IMR-90 (cell line): ENCODE results near the gene VOPP1. TPM values are rescaled to one million over a fixed set of nuclear protein-coding genes. Genes with fewer than 3 reads are reported as not detected.

Experiments used
- ATAC-seq: fragments of 200-7000 bp; cut with Tn5 transposase; 2 replicates; pipeline ENCODE4 v1.9.1; 2020; ENCODE audit warnings: low read depth, mild to moderate bottlenecking, moderate library complexity
- BruUV-seq: library from RNA; stranded (reverse); fragments of 400-500 nt; replicated peaks from 2 replicates; lab custom pipeline; 2021; lab: Mats Ljungman, UMichigan
- CTCF ChIA-PET: fragments of 300-600 bp; formaldehyde crosslinking; extraction: SDS; loops from one replicate; lab custom pipeline; 2021; ENCODE audit warnings: antibody characterized with exemption; lab: Yijun Ruan, JAX
- POLR2A ChIA-PET: fragments of 300-600 bp; sonication (Branson Sonifier 250); formaldehyde crosslinking; loops from one replicate; lab custom pipeline; 2022; ENCODE audit warnings: antibody characterized with exemption; ENCODE audit not compliant: unreplicated experiment; lab: Charles Lee
- DNase-seq: peaks from one replicate; pipeline ENCODE4 v3.0.0; 2013
- H2AFZ ChIP-seq: replicated peaks from 2 replicates; pipeline ENCODE3; 2013; ENCODE audit warnings: low read length, mild to moderate bottlenecking; ENCODE audit not compliant: poor library complexity
- H2AK5ac ChIP-seq: 2 replicates; pipeline ENCODE4 v1.6.1; 2013; ENCODE audit warnings: low read depth, low read length, inconsistent platforms
- H2AK9ac ChIP-seq: replicated peaks from 2 replicates; pipeline ENCODE3; 2013; ENCODE audit warnings: mild to moderate bottlenecking, low read depth, low read length, moderate library complexity; ENCODE audit not compliant: poor library complexity
- H2BK120ac ChIP-seq: 2 replicates; pipeline ENCODE4 v1.6.1; 2013; ENCODE audit warnings: low read depth, low read length, inconsistent platforms
- H2BK15ac ChIP-seq: 3 replicates; pipeline ENCODE4 v1.6.1; 2013; ENCODE audit warnings: low read depth, low read length, inconsistent platforms
- H2BK20ac ChIP-seq: 2 replicates; pipeline ENCODE4 v1.6.1; 2013; ENCODE audit warnings: low read depth, mild to moderate bottlenecking, inconsistent platforms, low read length, moderate library complexity
- H2BK5ac ChIP-seq: 2 replicates; pipeline ENCODE4 v1.6.1; 2013; ENCODE audit warnings: mild to moderate bottlenecking, low read depth, low read length, inconsistent platforms; ENCODE audit not compliant: poor library complexity, severe bottlenecking
- H3K14ac ChIP-seq: replicated peaks from 2 replicates; pipeline ENCODE4 v1.6.1; 2013; ENCODE audit warnings: low read depth, low read length, inconsistent platforms
- H3K18ac ChIP-seq: 2 replicates; pipeline ENCODE4 v1.6.1; 2013; ENCODE audit warnings: low read depth, low read length, control low read depth
- H3K23ac ChIP-seq: 2 replicates; pipeline ENCODE4 v1.6.1; 2013; ENCODE audit warnings: low read depth, low read length, inconsistent platforms
- H3K27ac ChIP-seq: 2 replicates; pipeline ENCODE4 v1.5.1; 2013; ENCODE audit warnings: mild to moderate bottlenecking, control low read depth, low read length; ENCODE audit not compliant: insufficient read depth
- H3K27me3 ChIP-seq: 2 replicates; pipeline ENCODE4 v1.6.1; 2013; ENCODE audit warnings: low read length; ENCODE audit not compliant: control insufficient read depth, insufficient read depth
- H3K36me3 ChIP-seq: 2 replicates; pipeline ENCODE4 v1.6.1; 2013; ENCODE audit warnings: low read length, mixed read lengths; ENCODE audit not compliant: control insufficient read depth, insufficient read depth
- H3K4ac ChIP-seq: 2 replicates; pipeline ENCODE4 v1.6.1; 2013; ENCODE audit warnings: low read depth, low read length, inconsistent platforms
- H3K4me1 ChIP-seq: 2 replicates; pipeline ENCODE4 v1.6.1; 2013; ENCODE audit warnings: low read length, mixed read lengths; ENCODE audit not compliant: control insufficient read depth, insufficient read depth
- H3K4me2 ChIP-seq: 2 replicates; pipeline ENCODE4 v1.6.1; 2013; ENCODE audit warnings: low read depth, mild to moderate bottlenecking, control low read depth, low read length, moderate library complexity
- H3K4me3 ChIP-seq: 2 replicates; pipeline ENCODE4 v1.5.1; 2013; ENCODE audit warnings: low read depth, mild to moderate bottlenecking, control low read depth, low read length, moderate library complexity; ENCODE audit not compliant: insufficient read depth
- H3K56ac ChIP-seq: 2 replicates; pipeline ENCODE4 v1.6.1; 2013; ENCODE audit warnings: low read length, inconsistent platforms; ENCODE audit not compliant: insufficient read depth; ENCODE audit errors: extremely low read depth
- H3K79me1 ChIP-seq, 2 experiments: 2 replicates each; pipeline ENCODE4 v1.6.1; 2013; ENCODE audit warnings: low read length in 2 of 2, inconsistent platforms in 1 of 2, low read depth in 1 of 2
- H3K9ac ChIP-seq: 2 replicates; pipeline ENCODE4 v1.6.1; 2013; ENCODE audit warnings: low read depth, low read length, control low read depth
- H3K9me1 ChIP-seq: 2 replicates; pipeline ENCODE4 v1.6.1; 2013; ENCODE audit warnings: low read length, inconsistent platforms; ENCODE audit not compliant: insufficient read depth
- H3K9me3 ChIP-seq: 2 replicates; pipeline ENCODE4 v1.6.1; 2013; ENCODE audit warnings: low read length; ENCODE audit not compliant: control insufficient read depth, insufficient read depth
- H4K20me1 ChIP-seq: 2 replicates; pipeline ENCODE4 v1.6.1; 2013; ENCODE audit warnings: low read length, inconsistent platforms; ENCODE audit not compliant: insufficient read depth
- H4K5ac ChIP-seq: 2 replicates; pipeline ENCODE4 v1.6.1; 2013; ENCODE audit warnings: mild to moderate bottlenecking, low read depth, low read length, control low read depth
- H4K8ac ChIP-seq, 2 experiments: 2 replicates each; pipeline ENCODE4 v1.6.1; 2013; ENCODE audit warnings: low read depth in 2 of 2, low read length in 2 of 2, control low read depth in 1 of 2, inconsistent platforms in 1 of 2
- H4K91ac ChIP-seq: 2 replicates; pipeline ENCODE4 v1.6.1; 2013; ENCODE audit warnings: low read depth, low read length, inconsistent platforms; ENCODE audit not compliant: insufficient read depth
- BHLHE40 ChIP-seq: fragments of 150-350 bp; IDR thresholded peaks from 2 replicates; pipeline ENCODE4 v1.6.1; 2016; ENCODE audit warnings: mild to moderate bottlenecking, low read depth, low read length
- CHD1 ChIP-seq: IDR thresholded peaks from 2 replicates; pipeline ENCODE4 v1.6.1; 2012; ENCODE audit warnings: low read depth, low read length, improper control_type of control experiment
- MAZ ChIP-seq: IDR thresholded peaks from 2 replicates; pipeline ENCODE4 v1.6.1; 2012; ENCODE audit warnings: low read depth, mild to moderate bottlenecking, low read length, improper control_type of control experiment, moderate library complexity, borderline replicate concordance
- RAD21 ChIP-seq: IDR thresholded peaks from 2 replicates; pipeline ENCODE4 v1.6.1; 2012; ENCODE audit warnings: low read length, improper control_type of control experiment
- RCOR1 ChIP-seq: IDR thresholded peaks from 2 replicates; pipeline ENCODE4 v1.6.1; 2012; ENCODE audit warnings: mild to moderate bottlenecking, low read length, improper control_type of control experiment; ENCODE audit not compliant: insufficient replicate concordance
- RFX5 ChIP-seq: IDR thresholded peaks from 2 replicates; pipeline ENCODE4 v1.8.0; 2012; ENCODE audit warnings: low read depth, mild to moderate bottlenecking, low read length, moderate library complexity
- SMC3 ChIP-seq: fragments of 150-350 bp; IDR thresholded peaks from 2 replicates; pipeline ENCODE4 v1.6.1; 2016; ENCODE audit warnings: low read depth, mild to moderate bottlenecking, antibody characterized with exemption, low read length, moderate library complexity
- WGBS, 2 experiments: methylation state at CpG; one replicate each; pipeline versions ENCODE4 v1.1.5 to v1.1.7; 2013; ENCODE audit warnings: missing lambda C conversion rate in 2 of 2; ENCODE audit not compliant: insufficient read length in 1 of 2; ENCODE audit errors: extremely low coverage in 2 of 2; 5-methylcytosine and 5-hydroxymethylcytosine counted together
- dilution Hi-C: fragments of 300-500 bp; cut with HindIII; formaldehyde crosslinking; loops from one replicate; pipeline ENCODE4 v1.14.3; 2018; ENCODE audit warnings: low sequenced_read_pairs; ENCODE audit not compliant: unreplicated experiment
- in situ Hi-C: fragments of 300-500 bp; cut with MboI; formaldehyde crosslinking; loops from 3 replicates; pipeline ENCODE4 v1.14.3; 2019; ENCODE audit warnings: low sequenced_read_pairs, inconsistent platforms, mixed read lengths
- intact Hi-C: fragments of 100-400 bp; cut with micrococcal nuclease; formaldehyde crosslinking; loops from 2 replicates; pipeline ENCODE4 v1.10.0; 2022
- polyA plus RNA-seq, 3 experiments: library from polyadenylated mRNA; depleted of rRNA; stranded (reverse); fragments of >200 nt; gene quantifications; 2 replicates each; pipeline ENCODE4 v1.2.3, GENCODE V29; 2012; ENCODE audit warnings: low replicate concordance in 1 of 3
- total RNA-seq: library from RNA; depleted of rRNA; stranded (reverse); fragments of >200 nt; gene quantifications from 2 replicates; pipeline ENCODE4 v1.2.3, GENCODE V29; 2012

The VOPP1 gene
- total and polyA plus RNA-seq, 2 of the 4 experiments (the other 2 are of a cell fraction): 60.2 to 94.5 TPM

GRCh38 chr7:55475855-55476803, 96.2 kb downstream of the VOPP1 start:
- BruUV-seq: no TSS peak
- in situ Hi-C loops: no loop called here

More at GRCh38 chr7:55475855-55476803, 96.2 kb downstream of the VOPP1 start:
- peak overlapping the region; percentile 60 for H2AFZ ChIP-seq
- peak overlapping the region; percentile 93 for H2BK15ac ChIP-seq
- H2BK5ac ChIP-seq: peak overlapping the region; percentile 71
- ChIA-PET CTCF (no interaction called here), POLR2A (no interaction called here)
- peak overlapping the region; percentile 98 for H3K4ac ChIP-seq
- ATAC-seq (peak; percentile 48), DNase-seq (peak; percentile 88)
- H3K79me1 ChIP-seq: peaks cover 26 to 54% of the 10 kb centered on the region in 2 experiments
- H2AK9ac ChIP-seq: peak overlapping the region; percentile 77
- no peaks in the 10 kb centered on the region for H3K27me3 ChIP-seq
- TF ChIP-seq CHD1 (no peak), SMC3 (peak; percentile 7; the same call in 1 of the 2 replicates), RFX5 (0 out of 2 replicates have a peak, but pooled peaks have one; percentile 40), RCOR1 (no peak), BHLHE40 (peak; percentile 18; the same call in 1 of the 2 replicates), RAD21 (no peak), MAZ (peak; percentile 37; the same call in 1 of the 2 replicates)
- H3K14ac ChIP-seq: peak overlapping the region; percentile 96
- peak overlapping the region; percentile 66; the same call in 1 of the 2 replicates for H4K5ac ChIP-seq
- H4K8ac ChIP-seq: peak overlapping the region; percentile 15 to 85; a peak in 3 of 4 replicates
- peaks cover 32% of the 10 kb centered on the region for H3K9me1 ChIP-seq
- peak overlapping the region; percentile 92 for H2BK120ac ChIP-seq
- H2BK20ac ChIP-seq: peak overlapping the region; percentile 95
- H2AK5ac ChIP-seq: peak overlapping the region; percentile 98
- peaks cover 30% of the 10 kb centered on the region for H3K4me1 ChIP-seq
- H3K9ac ChIP-seq: peak overlapping the region; percentile 2; the same call in 1 of the 2 replicates
- peak overlapping the region; percentile 81 for H3K18ac ChIP-seq
- H4K20me1 ChIP-seq: peaks cover 16% of the 10 kb centered on the region
- H3K27ac ChIP-seq: peak overlapping the region; percentile 41
- peaks cover 13% of the 10 kb centered on the region for H3K36me3 ChIP-seq
- no peak overlapping the region for H3K4me3 ChIP-seq
- H4K91ac ChIP-seq: peak overlapping the region; percentile 88
- peak overlapping the region; percentile 50; the same call in 1 of the 2 replicates for H3K56ac ChIP-seq
- peak overlapping the region; percentile 94 for H3K23ac ChIP-seq
- dilution Hi-C loops (no loop called here), intact Hi-C loops (loop anchor here (5.0 kb wide), 2 partner anchors 71 to 109 kb away; partner anchors contain the start of gene LANCL2)
- no peaks in the 10 kb centered on the region for H3K9me3 ChIP-seq
- no peak overlapping the region for H3K4me2 ChIP-seq
- WGBS, 2 experiments: 69% methylated on average over 3 of the region's 19 CpGs; no CpG with 5 or more reads in 1 of the 2 experiments
